ENCODE results near the gene CRIP2.

GRCh38 chr14:105473033-105473676 is 1.5 kb upstream of the CRIP2 start:
- no peak for TF ChIP-seq FOXM1 (IDR thresholded peaks at IDR 0.05; ENCODE audit: borderline replicate concordance)
- no peak for TF ChIP-seq SP1 (IDR thresholded peaks at IDR 0.05)
- TF ChIP-seq FOXA1 (IDR thresholded peaks at IDR 0.05) = no peak
- no peak for TF ChIP-seq ZNF384 (IDR thresholded peaks at IDR 0.05)
- no peak for TF ChIP-seq ELF4 (IDR thresholded peaks at IDR 0.05)
- TF ChIP-seq NFRKB (IDR thresholded peaks at IDR 0.05) = no peak
- TF ChIP-seq FOXK2 (IDR thresholded peaks at IDR 0.05) = no peak
- no peak for TF ChIP-seq TARDBP (IDR thresholded peaks at IDR 0.05)
- TF ChIP-seq PKNOX1 (IDR thresholded peaks at IDR 0.05) = no peak
- no peak for TF ChIP-seq SUZ12 (IDR thresholded peaks at IDR 0.05)
- no peak for TF ChIP-seq LEF1 (IDR thresholded peaks at IDR 0.05; ENCODE audit: borderline replicate concordance)
- no peak for TF ChIP-seq HDGF (IDR thresholded peaks at IDR 0.05; ENCODE audit: borderline replicate concordance)
- TF ChIP-seq BHLHE40 (IDR thresholded peaks at IDR 0.05; ENCODE audit: borderline replicate concordance) = no peak
- no peak for TF ChIP-seq L3MBTL2 (conservative IDR thresholded peaks at IDR 0.05)

Measured in HEK293T (cell line).